GM21390 (cell line): Measurements from ENCODE around the gene MAP2K4.
"Not testable (repeated sequence)": the region's sequence is repeated elsewhere in the genome, so short reads cannot be mapped to it uniquely, and the experiment has no call there.

Source experiments
- ATAC-seq: cut with Tn5 transposase; IDR thresholded peaks from one replicate; pipeline ENCODE4 v1.9.1; 2021; ENCODE audit not compliant: unreplicated experiment

The MAP2K4 gene

DNA sequence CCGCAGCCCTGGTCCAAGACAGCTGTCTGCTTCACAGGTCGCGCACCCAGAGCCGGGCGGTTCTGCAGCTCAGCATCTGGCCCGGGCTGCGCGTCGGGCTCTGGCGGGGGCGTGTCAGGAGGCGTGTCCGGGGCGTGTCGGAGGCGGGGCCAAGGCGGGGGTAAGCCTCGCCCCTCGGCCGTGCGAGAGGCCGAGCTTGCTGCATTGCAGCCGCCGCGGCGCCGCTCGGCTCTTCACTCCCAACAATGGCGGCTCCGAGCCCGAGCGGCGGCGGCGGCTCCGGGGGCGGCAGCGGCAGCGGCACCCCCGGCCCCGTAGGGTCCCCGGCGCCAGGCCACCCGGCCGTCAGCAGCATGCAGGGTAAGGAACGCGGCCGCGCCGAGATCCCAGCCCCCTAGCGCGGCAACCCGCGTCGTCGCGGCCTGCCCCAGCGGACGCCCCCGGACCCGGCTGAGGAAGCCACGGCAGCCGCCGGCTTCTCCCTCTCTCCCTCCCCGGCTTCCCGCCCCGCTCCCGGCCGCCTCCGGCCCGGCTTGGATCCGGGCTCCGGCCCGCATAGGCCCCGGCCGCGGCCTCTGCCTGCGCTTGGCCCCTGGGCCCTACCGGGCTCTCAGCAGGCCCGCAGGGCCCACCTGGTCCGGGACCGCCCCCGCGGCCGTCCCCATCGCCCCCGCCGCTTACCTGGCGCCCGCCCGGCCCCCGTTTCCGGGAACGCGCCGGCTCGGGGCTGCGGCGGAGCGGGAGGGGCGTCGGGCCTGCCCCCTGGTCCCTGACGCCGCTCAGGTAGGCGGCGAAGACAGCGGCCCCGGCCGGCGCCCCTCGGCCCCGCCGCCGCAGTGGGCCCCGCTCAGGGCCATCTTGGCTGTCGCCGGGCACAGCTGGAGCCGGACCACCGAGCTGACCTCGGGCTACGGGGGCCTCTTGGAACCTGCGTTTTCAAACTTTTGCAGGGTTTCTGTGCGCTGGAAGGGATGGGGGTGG is at the start of gene MAP2K4:
TSS of gene MAP2K4 (plus strand) at position 236 of the 981 bp plus-strand sequence. CDS start at position 246, 10 bp downstream.
- peak; percentile 95 for ATAC-seq

- ATAC-seq: not testable (repeated sequence)
These were observed 47.9 kb upstream of the MAP2K4 start for GRCh38 chr17:11972741-11973140.

DNA sequence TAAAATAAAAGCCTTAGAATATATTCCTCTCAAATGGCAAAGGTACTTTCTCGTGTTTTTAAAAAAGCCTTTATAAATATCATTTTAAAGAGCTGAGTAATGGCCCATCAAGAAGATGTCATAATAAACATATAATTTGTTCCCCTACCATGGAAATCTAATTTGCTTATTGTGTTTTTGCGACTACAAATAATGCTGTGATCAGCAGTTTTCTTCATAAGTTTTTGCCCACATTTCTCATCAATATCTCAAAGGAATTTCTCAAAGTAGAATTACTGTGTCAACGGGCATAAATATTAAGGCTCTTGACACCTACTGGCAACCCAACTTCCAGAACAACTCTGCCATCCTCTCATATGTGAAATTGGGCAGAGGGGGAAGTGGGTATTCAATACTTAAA is 40.9 kb upstream of the MAP2K4 start:
- ATAC-seq: no peak

- no peak for ATAC-seq
These were observed 39.9 kb upstream of the MAP2K4 start for GRCh38 chr17:11980813-11981212.

GRCh38 chr17:11981862-11982261 is 38.8 kb upstream of the MAP2K4 start:
- no peak for ATAC-seq

GRCh38 chr17:11986179-11986941 is 34.3 kb upstream of the MAP2K4 start:
- no peak for ATAC-seq

DNA sequence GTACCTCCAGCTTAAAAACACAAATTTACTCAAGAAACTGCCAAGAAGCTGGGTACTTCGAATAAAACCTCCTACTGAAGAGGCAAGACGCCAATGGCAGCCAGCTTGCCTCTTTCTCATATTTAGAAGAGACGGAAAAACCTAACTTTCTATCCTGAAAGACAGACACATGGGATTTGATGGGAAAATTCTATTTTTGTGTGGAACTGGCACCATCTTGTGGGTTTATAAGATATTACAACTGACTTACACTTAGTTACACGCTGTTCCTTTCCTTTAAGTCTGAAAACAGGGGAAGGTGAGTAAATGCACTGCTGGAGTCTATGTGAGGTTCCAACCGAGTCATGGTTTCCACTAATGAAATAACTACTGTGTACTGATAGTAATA is 33.7 kb upstream of the MAP2K4 start:
- no peak for ATAC-seq

GRCh38 chr17:11990363-11990983 is 30.2 kb upstream of the MAP2K4 start:
- ATAC-seq: no peak

DNA sequence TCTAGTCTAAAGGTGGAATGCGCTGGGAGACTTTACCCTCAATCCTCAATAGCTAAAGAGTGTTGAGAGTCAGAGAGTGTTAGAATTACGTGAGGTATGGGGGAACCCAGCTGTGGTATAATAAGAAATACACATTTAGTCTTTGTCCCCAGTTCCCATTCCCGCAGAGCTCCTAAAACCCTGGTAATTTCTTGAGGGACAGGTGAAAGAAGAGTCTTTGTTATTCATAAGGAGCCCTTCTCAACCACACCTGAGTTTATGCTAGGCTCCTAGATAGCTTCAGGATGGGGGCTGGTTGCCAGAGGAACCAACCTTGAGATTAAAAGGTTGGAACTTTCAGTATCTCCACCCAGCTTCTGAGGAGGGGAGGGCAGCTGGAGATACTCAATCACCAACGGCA is 29.2 kb upstream of the MAP2K4 start:
- no peak for ATAC-seq

DNA sequence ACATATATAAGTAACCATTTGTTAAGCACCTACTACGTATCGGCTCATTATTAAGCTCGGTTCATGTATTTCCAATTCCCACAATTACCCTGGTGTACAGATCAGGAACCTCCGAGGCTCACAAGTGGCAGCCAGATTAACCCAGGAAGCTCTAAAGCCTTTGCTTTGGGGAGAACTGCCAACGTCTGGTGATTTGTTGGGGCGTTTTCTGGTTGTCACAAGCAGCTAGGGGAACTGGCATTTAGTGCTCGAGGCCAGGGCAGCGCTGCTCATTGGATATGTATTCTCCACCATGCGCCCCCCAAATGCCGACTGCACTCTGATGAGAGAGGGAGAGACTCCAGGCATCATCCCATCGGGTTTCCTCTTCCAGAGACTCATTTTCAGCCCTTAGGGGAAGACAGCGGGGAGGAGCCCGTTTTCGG is 23.9 kb upstream of the MAP2K4 start:
- peak; percentile 34 for ATAC-seq

DNA sequence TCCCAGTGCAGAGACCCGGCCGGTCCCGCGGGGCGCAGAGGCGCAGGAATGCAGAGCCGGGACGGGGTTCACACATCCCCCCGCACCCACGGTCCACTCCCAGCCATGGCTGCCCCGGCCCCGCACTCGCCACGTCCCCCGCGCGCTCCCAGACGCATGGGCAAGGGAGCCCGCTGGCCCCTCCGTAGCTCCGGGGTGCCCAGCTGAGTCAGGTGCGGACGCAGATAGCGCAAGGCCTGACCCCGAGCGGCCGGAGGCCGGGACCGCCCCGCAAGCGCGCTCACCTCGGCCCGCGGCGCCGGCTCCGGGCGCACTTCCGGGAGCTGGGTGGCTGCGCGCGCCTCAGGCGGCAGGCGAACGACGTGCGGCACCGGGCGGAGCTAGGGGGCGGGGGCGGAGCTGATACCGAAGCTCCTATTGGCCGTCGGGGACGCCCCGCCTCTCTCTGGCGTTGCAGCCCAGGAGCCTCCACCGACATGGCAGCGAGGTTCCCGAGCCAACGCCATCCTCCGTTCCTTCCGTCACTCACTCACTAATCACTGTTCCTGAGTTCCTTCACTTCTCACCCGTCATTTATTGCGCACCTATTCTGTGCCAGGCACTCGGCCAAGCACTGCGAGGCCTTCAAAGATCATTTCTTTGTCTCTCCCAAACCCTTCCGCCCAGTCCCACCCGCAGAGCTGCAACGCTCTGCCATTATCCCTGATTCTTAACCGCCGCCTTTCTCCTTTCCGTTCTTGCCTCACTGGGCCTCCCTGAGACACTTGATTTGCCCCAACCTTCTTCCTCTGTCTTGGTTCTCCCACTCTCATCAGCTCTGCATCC is 23.3 kb upstream of the MAP2K4 start, which contains the start of gene ZNF18:
TSS of gene ZNF18 (minus strand) at position 329 of the 825 bp plus-strand sequence. CDS start 4,646 bp downstream, outside the sequence.
- ATAC-seq: peak; percentile 96

- no peak for ATAC-seq
These were observed 22.8 kb upstream of the MAP2K4 start for GRCh38 chr17:11997972-11998233.

DNA sequence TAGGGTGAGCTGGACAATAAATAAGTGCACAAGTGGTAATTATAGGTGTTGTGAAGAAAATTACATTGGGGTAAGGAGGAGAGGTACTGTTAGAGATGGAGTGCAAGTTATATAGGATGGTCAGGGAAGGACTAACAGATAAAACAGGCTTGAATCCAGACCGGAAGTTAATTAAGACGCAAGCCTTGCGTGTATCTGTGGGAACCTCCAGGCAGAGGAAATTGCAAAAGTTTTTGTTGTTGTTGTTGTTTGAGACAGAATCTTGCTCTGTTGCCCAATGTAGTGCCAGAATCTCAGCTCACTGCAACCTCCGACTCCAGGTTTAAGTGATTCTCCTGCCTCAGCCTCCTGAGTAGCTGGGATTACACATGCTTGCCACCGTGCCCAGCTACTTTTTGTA is 21.0 kb upstream of the MAP2K4 start:
- no peak for ATAC-seq

GRCh38 chr17:12007466-12007865 is 13.2 kb upstream of the MAP2K4 start:
- no peak for ATAC-seq

- no peak for ATAC-seq
These were observed 1.0 kb downstream of the MAP2K4 start for GRCh38 chr17:12021623-12022140.

DNA sequence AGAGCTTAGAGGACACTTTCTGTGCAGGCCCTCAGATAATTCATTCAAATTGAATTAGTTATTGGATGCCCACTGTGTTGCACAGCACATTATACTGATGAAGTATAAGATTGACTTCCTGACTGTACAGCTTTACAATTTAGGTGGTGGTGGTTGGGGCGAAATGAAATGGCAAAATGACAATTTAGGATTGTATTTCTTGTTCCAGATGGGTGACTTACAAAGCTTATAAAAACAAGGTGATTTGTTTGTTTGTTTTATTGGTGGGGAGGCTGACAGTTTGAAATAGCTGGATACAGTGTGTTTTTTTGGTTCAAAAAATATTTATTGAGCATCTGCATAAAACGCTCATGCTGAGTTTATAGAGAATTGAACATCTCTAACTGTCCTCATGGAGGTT is 1.6 kb downstream of the MAP2K4 start:
- no peak for ATAC-seq

DNA sequence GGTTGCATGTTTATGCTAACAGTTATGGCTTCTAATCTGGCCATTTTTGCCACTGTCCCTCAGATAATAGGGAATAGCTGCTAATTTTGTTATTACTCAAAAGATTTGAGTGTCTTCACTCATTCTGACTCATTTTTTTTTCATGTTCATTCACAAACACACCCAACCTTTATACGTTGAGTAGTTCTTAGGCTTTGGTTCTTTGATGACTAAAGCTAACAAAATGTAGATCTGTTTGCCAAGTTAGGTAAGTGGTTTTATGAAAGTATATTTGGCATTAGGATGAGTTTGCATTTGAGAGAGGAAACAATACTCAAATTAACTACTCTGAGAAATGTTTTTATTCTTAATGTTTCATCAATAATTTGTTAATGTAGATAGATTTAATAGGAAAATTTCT is 3.6 kb downstream of the MAP2K4 start:
- no peak for ATAC-seq

GRCh38 chr17:12027658-12028057 is 7.0 kb downstream of the MAP2K4 start:
- ATAC-seq: no peak

- no peak for ATAC-seq
These were observed 7.9 kb downstream of the MAP2K4 start for GRCh38 chr17:12028611-12029010.

- no peak for ATAC-seq
These were observed 13.9 kb downstream of the MAP2K4 start for GRCh38 chr17:12034538-12034937.
